Naive thymus-derived CD8-positive, alpha-beta T cell (primary cell): ENCODE measurements around the gene PHACTR3. TPM values are rescaled to one million over a fixed set of nuclear protein-coding genes. Genes with fewer than 3 reads are reported as not detected.

Source experiments
- ATAC-seq, 2 donors: fragments of 150-1000 bp; cut with Tn5 transposase in 1 of 2; sonication (Bioruptor Pico), chemical (Tn5 transposase) in 1 of 2; 1 replicate in 1 of 2; 2 replicates in 1 of 2; pipeline ENCODE4 v1.10.0; 2021; ENCODE audit warnings: mild to moderate bottlenecking in 2 of 2, moderate library complexity in 2 of 2
- POLR2A ChIA-PET: fragments of 350-600 bp; sonication (Branson Sonifier 250); formaldehyde crosslinking; loops from one replicate; lab custom pipeline; 2021; ENCODE audit warnings: antibody characterized with exemption; lab: Charles Lee
- DNase-seq, 10 donors: peaks; one replicate each; pipeline versions ENCODE4 v3.0.0 to v3.0.0-alpha.2; 2020 to 2022
- H3K27ac Mint-ChIP-seq, 10 donors: one replicate each; pipeline ENCODE4 v1.8.0; 2020 to 2022; ENCODE audit warnings: mild to moderate bottlenecking in 10 of 10, mixed read lengths in 10 of 10, moderate library complexity in 4 of 10, inconsistent platforms in 1 of 10
- H3K27me3 Mint-ChIP-seq, 5 donors: one replicate each; pipeline ENCODE4 v1.8.0; 2021 to 2022; ENCODE audit warnings: mixed read lengths in 5 of 5
- H3K36me3 Mint-ChIP-seq, 3 donors: one replicate each; pipeline ENCODE4 v1.8.0; 2020 to 2022; ENCODE audit warnings: mixed read lengths in 3 of 3, mild to moderate bottlenecking in 2 of 3, inconsistent platforms in 1 of 3
- H3K4me1 Mint-ChIP-seq, 4 donors: one replicate each; pipeline ENCODE4 v1.8.0; 2021 to 2022; ENCODE audit warnings: mixed read lengths in 4 of 4
- H3K4me3 Mint-ChIP-seq, 10 donors: one replicate each; pipeline ENCODE4 v1.8.0; 2020 to 2022; ENCODE audit warnings: mild to moderate bottlenecking in 10 of 10, mixed read lengths in 10 of 10, moderate library complexity in 6 of 10, inconsistent platforms in 1 of 10
- H3K9me3 Mint-ChIP-seq, 9 donors: one replicate each; pipeline ENCODE4 v1.8.0; 2020 to 2022; ENCODE audit warnings: mixed read lengths in 9 of 9, mild to moderate bottlenecking in 3 of 9, inconsistent platforms in 1 of 9, moderate library complexity in 1 of 9
- polyA plus RNA-seq, 3 donors: library from polyadenylated mRNA; unstranded; fragments of 300-500 nt; fragmentation: Illumina TruSeq; gene quantifications; one replicate each; pipeline ENCODE4 v1.2.3, GENCODE V29; 2021
- total RNA-seq, 8 experiments: library from RNA in 2 of 8; stranded (reverse) in 2 of 8; gene quantifications; one replicate each; pipeline ENCODE4 v1.2.3 and lab custom pipeline; 2021 to 2026

The PHACTR3 gene
- total and polyA plus RNA-seq, 5 experiments from 2014 or later = not detected

DNA sequence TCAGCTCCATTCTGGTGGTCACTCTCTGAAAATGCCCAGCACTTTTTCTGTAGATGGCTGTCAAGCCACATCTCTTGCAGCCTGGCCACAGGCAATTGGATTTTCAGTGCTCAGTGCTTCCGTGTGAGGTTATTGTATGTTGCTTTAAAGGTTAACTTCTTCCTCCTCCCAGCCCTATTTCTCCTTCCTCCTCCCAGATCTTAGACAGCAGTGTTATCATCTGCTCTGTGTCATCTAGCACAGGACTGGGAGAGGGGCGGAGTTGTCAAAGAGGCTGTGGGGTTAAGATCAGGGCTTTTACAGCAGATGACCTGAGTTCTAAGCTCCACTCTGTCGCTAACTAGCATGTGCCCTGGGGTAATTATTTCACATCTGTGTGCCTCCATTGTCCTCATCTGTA is 129.0 kb downstream of the PHACTR3 start:
- DNase-seq (no peak), ATAC-seq (no peak)
- H3K9me3 Mint-ChIP-seq = no peaks in the 10 kb centered on the region
- H3K36me3 Mint-ChIP-seq = no peaks in the 10 kb centered on the region
- H3K4me3 Mint-ChIP-seq = no peak overlapping the region
- no peaks in the 10 kb centered on the region for H3K4me1 Mint-ChIP-seq
- no peak overlapping the region for H3K27ac Mint-ChIP-seq
- peaks cover 4 to 21% (median 11%) of the 10 kb centered on the region in 5 donors for H3K27me3 Mint-ChIP-seq
- POLR2A ChIA-PET = no interaction called here

DNA sequence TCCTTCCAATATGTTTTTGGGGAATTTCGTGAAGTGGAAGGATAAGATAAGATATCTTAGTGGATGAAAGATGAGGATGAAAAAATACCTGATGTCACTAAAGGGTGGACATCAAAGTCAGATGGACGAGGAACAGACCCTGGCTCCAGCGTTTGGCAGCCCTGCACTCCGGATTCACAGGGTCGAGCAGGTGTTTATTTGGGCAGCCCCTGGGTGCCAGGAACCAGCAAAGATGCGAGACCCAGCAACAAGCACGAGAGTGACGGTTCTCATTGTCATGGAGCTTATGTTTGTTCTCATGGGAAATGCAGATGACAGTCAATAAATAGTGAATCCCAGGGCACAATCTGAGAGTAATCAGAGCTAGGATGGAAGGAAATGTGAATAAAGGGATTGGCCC is 131.1 kb downstream of the PHACTR3 start:
- Mint-ChIP-seq H3K27ac (no peak overlapping the region), H3K36me3 (no peaks in the 10 kb centered on the region), H3K9me3 (no peaks in the 10 kb centered on the region), H3K27me3 (peaks cover 4 to 17% (median 9%) of the 10 kb centered on the region in 5 donors), H3K4me1 (no peaks in the 10 kb centered on the region), H3K4me3 (no peak overlapping the region)
- DNase-seq (no peak), ATAC-seq (no peak)
- POLR2A ChIA-PET = no interaction called here

DNA sequence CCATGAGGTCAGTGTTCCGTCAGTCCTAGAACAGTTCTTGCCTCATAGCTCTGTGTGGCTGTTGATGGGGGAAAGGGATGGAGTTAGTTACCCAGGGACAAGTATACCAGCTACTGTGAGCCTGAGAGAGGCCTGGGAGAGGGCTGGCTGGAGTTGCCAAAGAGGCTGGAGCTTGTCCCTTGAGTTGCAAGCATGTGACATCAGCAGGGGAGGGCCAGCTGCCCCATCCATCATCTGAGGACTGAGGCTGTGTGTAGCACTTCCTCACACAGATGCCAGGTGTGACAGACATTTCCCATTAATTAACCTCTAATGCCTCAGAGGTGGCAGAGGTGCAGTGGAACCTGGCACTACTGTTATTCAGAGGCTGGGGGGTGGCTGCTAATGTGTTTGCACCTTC is 131.6 kb downstream of the PHACTR3 start:
- ATAC-seq = no peak
- H3K27ac Mint-ChIP-seq = no peak overlapping the region
- no peaks in the 10 kb centered on the region for H3K4me1 Mint-ChIP-seq
- POLR2A ChIA-PET = no interaction called here
- no peak for DNase-seq
- no peak overlapping the region for H3K4me3 Mint-ChIP-seq
- H3K36me3 Mint-ChIP-seq = no peaks in the 10 kb centered on the region
- no peaks in the 10 kb centered on the region for H3K9me3 Mint-ChIP-seq
- peaks cover 4 to 17% (median 9%) of the 10 kb centered on the region in 5 donors for H3K27me3 Mint-ChIP-seq

DNA sequence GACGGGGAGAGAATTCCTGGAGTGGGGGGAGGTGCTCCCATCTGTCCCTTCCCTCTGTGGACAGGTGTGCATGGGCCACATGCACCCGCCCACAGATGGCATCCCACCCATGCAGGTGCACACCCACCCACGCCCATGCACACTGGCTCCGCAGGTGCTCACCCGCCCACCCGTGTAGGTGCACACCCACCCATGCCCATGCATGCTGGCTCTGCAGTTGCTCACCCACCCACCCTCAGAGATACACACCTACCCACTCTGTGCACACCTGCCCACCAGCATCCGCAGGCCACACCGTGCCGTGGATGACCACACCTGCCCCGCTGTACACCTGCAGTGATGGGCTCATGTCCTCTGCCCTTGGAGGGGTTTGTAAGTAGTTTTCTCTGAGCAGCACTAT is 132.0 kb downstream of the PHACTR3 start:
- Mint-ChIP-seq H3K36me3 (no peaks in the 10 kb centered on the region), H3K27me3 (peaks cover 4 to 17% (median 9%) of the 10 kb centered on the region in 5 donors), H3K4me1 (no peaks in the 10 kb centered on the region), H3K4me3 (no peak overlapping the region), H3K27ac (no peak overlapping the region), H3K9me3 (no peaks in the 10 kb centered on the region)
- ATAC-seq = no peak
- DNase-seq = no peak
- POLR2A ChIA-PET = no interaction called here

DNA sequence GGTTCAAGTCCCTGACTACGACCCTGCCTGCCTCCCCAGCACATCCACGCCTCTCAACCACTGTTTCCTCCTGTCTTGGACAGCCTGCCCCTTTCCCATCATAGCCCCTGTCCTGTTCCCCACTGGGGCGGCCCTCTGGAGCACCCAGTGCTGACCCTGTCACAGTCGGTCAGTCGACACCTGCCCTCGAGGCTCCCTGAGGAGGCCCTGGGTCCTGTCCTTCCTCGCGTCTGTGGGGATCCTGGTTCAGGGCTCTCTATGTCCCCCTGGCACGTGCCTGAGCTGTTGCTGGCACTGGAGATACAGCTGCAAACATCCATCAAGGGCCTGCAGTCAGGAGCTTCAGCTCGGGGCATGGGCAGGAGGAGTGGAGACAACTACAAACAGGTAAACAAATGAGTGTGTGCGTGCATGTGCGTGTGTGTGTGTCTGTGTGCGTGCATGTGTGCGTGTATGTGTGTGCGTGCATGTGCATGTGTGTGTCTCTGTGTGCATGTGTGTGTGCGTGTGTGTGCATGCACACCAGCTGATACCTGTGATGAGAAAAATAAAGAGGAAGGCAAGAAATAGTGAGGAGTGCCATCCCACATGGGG is 132.8 kb downstream of the PHACTR3 start:
- Mint-ChIP-seq H3K36me3 (no peaks in the 10 kb centered on the region), H3K27ac (no peak overlapping the region), H3K27me3 (peaks cover 4 to 20% (median 9%) of the 10 kb centered on the region in 5 donors), H3K9me3 (no peaks in the 10 kb centered on the region), H3K4me1 (no peaks in the 10 kb centered on the region), H3K4me3 (no peak overlapping the region)
- DNase-seq = peak in 1 of 10 donors; percentile 3
- POLR2A ChIA-PET = no interaction called here
- ATAC-seq = no peak

DNA sequence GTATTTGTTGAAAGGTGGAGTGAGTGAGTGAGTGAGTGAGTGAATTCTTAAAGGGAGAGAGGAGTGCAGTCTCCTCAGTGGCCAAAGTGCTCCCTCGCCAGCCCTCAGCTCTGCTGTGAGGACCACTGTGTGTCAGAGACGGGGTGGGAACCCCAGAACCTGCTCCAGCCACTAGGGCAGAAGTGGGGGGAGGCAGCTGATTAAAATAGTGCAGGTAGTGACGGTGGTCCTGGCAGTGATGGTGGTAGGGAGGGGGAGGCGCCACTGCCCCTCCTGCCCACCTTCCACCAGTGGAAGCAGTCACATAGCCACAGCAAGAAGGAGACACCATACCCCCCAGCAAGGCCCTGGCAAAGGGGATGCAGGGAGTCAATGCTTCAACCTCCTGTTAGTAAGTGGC is 133.5 kb downstream of the PHACTR3 start:
- Mint-ChIP-seq H3K4me3 (no peak overlapping the region), H3K9me3 (no peaks in the 10 kb centered on the region), H3K27me3 (peaks cover 4 to 26% (median 8%) of the 10 kb centered on the region in 5 donors), H3K27ac (no peak overlapping the region), H3K36me3 (no peaks in the 10 kb centered on the region), H3K4me1 (peaks cover 0 to 3% (median 0%) of the 10 kb centered on the region in 4 donors)
- ATAC-seq (no peak), DNase-seq (peak in 1 of 10 donors; percentile 9)
- POLR2A ChIA-PET = no interaction called here

DNA sequence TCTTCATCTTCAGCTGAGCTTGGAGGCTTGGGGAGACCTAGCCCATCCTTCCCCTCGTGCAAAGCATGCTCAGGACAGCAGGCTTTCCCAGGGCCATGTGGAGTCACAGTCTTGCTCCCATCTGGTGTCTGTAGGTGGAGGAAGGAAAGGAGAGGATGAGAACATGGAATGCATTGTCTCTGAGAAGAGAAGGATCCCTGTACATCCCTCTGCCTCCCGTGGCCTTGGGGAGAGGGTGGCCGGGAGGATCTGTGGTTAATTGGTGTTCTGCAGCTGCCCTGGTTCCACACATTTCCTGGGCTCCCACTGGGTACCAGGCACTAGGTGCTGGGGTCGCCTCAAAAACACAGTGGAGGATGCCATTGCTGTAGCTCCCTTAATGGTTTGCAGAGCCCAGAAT is 134.5 kb downstream of the PHACTR3 start:
- no peak overlapping the region for H3K4me3 Mint-ChIP-seq
- H3K27ac Mint-ChIP-seq = no peak overlapping the region
- H3K9me3 Mint-ChIP-seq = no peaks in the 10 kb centered on the region
- no peak for ATAC-seq
- peaks cover 0 to 3% (median 0%) of the 10 kb centered on the region in 4 donors for H3K4me1 Mint-ChIP-seq
- peaks cover 4 to 28% (median 10%) of the 10 kb centered on the region in 5 donors for H3K27me3 Mint-ChIP-seq
- peak in 1 of 10 donors; percentile 18 for DNase-seq
- H3K36me3 Mint-ChIP-seq = no peaks in the 10 kb centered on the region
- POLR2A ChIA-PET = no interaction called here

DNA sequence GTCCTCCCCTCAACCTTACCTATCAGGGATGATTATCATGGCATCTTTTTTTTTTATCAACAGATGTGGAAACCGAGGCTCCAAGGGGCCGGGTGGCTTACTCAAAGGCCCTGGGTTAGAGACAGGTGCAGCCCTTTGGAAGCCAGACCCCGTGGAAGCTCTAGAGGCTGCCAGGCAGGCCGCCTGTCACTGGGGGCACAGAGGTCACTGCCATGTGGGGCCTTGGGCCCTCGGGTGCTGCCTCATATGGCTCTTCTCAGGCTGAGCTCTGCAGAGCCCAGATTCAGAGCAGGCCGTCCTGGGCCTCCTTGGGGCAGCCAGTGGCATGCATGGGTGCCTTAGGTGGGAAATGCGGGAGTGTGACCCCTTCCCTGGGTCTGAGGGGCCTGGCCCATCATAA is 136.3 kb downstream of the PHACTR3 start:
- H3K4me1 Mint-ChIP-seq = peaks cover 0 to 3% (median 0%) of the 10 kb centered on the region in 4 donors
- no peak overlapping the region for H3K4me3 Mint-ChIP-seq
- DNase-seq (no peak), ATAC-seq (no peak)
- H3K9me3 Mint-ChIP-seq = no peaks in the 10 kb centered on the region
- POLR2A ChIA-PET = no interaction called here
- no peaks in the 10 kb centered on the region for H3K36me3 Mint-ChIP-seq
- no peak overlapping the region for H3K27ac Mint-ChIP-seq
- peaks cover 4 to 28% (median 10%) of the 10 kb centered on the region in 5 donors for H3K27me3 Mint-ChIP-seq

DNA sequence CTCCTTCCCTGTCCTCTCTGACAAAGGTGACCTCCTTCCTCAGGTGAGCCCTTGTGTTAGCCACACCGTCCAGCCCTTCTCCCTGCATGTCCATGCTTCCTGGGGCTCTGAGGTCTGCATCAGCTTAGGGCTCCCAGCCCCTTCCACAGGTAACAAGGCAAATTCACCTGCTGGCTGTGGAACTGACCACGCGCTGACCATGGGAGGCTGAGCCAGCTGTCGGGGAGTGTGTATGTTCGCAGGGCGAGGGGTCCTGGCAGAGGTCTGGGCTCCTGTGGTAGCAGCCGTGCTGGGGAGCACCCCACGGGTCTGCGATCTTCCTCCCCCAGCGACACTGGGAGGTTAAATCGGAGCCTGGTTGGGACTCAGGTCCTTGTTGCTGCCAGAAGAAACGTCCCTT is 136.7 kb downstream of the PHACTR3 start:
- no peak overlapping the region for H3K4me3 Mint-ChIP-seq
- no peaks in the 10 kb centered on the region for H3K9me3 Mint-ChIP-seq
- H3K36me3 Mint-ChIP-seq = no peaks in the 10 kb centered on the region
- DNase-seq = no peak
- no peak overlapping the region for H3K27ac Mint-ChIP-seq
- POLR2A ChIA-PET = no interaction called here
- peaks cover 4 to 28% (median 10%) of the 10 kb centered on the region in 5 donors for H3K27me3 Mint-ChIP-seq
- ATAC-seq = no peak
- H3K4me1 Mint-ChIP-seq = peaks cover 0 to 3% (median 0%) of the 10 kb centered on the region in 4 donors

DNA sequence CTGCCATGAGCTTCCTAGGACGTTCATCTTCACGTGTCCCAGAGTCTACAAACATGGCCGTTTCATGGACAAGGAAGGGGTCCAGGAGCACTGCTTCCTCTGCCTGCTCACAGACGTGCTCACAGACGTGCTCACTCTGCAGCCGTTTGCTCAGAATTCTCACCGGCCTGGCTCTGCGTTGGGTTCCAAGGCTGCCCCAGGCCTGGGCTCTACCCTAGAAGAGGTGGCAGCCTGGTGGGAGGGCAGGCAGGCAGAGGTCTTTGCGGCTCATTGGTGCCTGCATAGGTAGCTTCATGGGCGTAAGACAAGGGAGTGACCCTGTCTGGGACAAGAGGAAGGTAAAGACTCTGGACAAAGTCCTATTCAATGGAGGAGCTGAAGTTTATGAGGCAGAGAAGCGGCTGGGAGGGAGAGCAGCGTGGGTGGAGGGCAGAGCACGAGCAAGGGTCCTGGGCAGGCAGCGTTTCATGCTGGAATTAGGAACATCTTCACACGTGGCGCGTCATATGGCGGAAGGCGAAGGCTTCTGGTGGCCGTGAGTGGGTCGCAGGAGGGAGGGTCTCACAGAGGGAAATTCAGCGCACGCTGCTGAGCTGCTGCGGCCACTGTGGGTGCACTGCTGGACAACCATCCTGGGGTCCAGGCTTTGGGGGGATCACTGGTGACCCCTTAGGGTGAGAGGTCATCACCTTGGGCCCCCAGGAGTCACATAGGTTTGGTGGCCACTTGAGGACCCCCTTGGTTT is 138.2 kb downstream of the PHACTR3 start:
- ATAC-seq (no peak), DNase-seq (no peak)
- Mint-ChIP-seq H3K36me3 (no peaks in the 10 kb centered on the region), H3K27me3 (peaks cover 2 to 28% (median 8%) of the 10 kb centered on the region in 5 donors), H3K4me1 (peaks cover 0 to 3% (median 0%) of the 10 kb centered on the region in 4 donors), H3K27ac (no peak overlapping the region), H3K9me3 (no peaks in the 10 kb centered on the region), H3K4me3 (no peak overlapping the region)
- POLR2A ChIA-PET = no interaction called here

DNA sequence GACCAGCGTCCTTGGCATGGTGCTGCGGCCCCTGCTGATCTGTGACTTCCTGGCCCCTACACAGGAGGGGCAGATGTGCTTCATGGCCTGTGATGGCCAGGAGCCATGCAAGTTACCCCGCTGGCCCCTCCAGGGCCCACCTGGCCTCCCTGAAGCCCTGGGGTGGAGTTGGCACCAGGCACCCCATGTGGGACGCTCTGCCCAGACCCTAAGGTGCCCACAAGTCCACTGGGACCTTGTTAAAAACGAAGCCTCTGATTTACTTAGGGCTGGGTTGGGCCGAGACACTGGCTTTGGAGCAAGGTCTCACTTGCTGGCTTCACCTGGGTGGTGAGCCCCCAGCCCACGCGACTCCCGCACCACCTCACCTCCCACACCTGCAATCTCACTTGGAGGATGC is 139.0 kb downstream of the PHACTR3 start:
- H3K9me3 Mint-ChIP-seq = no peaks in the 10 kb centered on the region
- H3K4me1 Mint-ChIP-seq = peaks cover 0 to 3% (median 0%) of the 10 kb centered on the region in 4 donors
- H3K27ac Mint-ChIP-seq = no peak overlapping the region
- no peak overlapping the region for H3K4me3 Mint-ChIP-seq
- ATAC-seq (no peak), DNase-seq (no peak)
- H3K27me3 Mint-ChIP-seq = peaks cover 0 to 22% (median 4%) of the 10 kb centered on the region in 5 donors
- POLR2A ChIA-PET = no interaction called here
- H3K36me3 Mint-ChIP-seq = no peaks in the 10 kb centered on the region

DNA sequence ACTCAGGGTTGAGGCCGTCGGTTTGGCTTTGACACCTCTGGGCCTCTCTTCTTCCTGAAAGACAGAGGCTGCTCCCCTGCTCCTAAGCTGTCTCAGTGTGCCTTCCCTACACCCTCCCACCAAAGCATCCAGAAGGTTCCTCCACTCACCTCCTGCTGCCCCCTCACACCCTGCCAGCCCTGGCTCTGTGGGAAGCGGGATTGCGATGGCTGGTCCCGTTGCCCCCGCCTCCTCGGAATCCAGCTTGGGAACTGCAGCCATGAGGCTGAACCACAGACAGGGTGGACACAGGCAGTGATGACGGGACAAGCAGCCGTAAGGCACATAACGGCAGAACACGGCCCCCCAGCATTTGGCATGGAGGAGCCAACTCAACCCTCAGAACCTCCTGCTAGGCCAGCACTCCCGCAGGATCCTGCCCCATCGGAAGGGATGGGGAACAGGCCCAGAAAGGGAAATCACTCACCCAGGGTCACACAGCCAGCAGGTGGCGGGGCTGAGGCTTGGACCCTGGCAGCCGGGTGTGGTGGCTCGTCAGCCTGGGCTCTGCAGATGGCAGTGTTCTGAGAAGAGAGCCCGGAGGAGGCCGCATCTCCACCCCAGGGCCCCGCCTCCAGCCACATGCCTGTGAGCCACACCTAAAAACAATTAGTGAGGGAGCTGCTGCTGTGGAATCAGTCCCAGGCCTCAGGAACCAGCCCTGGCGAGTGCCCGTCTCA is 139.6 kb downstream of the PHACTR3 start:
- Mint-ChIP-seq H3K27ac (peak overlapping the region in 1 of 10 donors; percentile 29), H3K9me3 (no peaks in the 10 kb centered on the region), H3K27me3 (peaks cover 0 to 16% (median 3%) of the 10 kb centered on the region in 5 donors), H3K4me3 (no peak overlapping the region), H3K4me1 (peaks cover 0 to 3% (median 0%) of the 10 kb centered on the region in 4 donors), H3K36me3 (no peaks in the 10 kb centered on the region)
- DNase-seq (no peak), ATAC-seq (no peak)
- POLR2A ChIA-PET = no interaction called here

DNA sequence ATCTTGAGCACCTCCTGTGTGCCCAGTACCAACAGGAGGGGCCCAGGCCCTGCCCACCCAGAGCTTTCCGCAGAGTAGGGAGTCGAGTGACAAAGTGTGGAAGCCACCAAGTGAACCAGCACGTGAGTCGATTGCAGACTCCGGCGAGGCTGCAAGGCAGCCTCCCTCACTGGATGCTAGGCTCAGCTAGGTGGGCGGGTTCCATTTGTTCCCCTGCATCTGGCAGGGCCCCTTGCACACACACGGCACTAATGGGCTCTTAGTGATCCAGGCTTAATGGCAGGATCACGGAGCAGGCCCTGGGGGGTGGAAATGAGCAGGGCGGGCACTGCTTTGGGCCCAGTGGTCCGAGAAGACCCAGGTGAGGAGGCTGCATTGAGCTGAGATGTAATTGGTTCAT is 140.4 kb downstream of the PHACTR3 start:
- no peak overlapping the region for H3K27ac Mint-ChIP-seq
- H3K4me3 Mint-ChIP-seq = no peak overlapping the region
- no peaks in the 10 kb centered on the region for H3K9me3 Mint-ChIP-seq
- H3K4me1 Mint-ChIP-seq = peaks cover 0 to 3% (median 0%) of the 10 kb centered on the region in 4 donors
- POLR2A ChIA-PET = no interaction called here
- no peaks in the 10 kb centered on the region for H3K36me3 Mint-ChIP-seq
- H3K27me3 Mint-ChIP-seq = peaks cover 0 to 15% (median 3%) of the 10 kb centered on the region in 5 donors
- no peak for DNase-seq
- no peak for ATAC-seq
